ENCODE results near the gene TMEM62. TPM values are rescaled to one million over a fixed set of nuclear protein-coding genes. Genes with fewer than 3 reads are reported as not detected.
A peak's percentile ranks its signal among the peaks of the same experiment; 100 is the strongest.

TMEM62 gene
- total and polyA plus RNA-seq, 2 of the 8 experiments (the other 6 are each of a cell fraction or from before 2014, with no cell fraction given) = 2.0 to 4.0 TPM

DNA sequence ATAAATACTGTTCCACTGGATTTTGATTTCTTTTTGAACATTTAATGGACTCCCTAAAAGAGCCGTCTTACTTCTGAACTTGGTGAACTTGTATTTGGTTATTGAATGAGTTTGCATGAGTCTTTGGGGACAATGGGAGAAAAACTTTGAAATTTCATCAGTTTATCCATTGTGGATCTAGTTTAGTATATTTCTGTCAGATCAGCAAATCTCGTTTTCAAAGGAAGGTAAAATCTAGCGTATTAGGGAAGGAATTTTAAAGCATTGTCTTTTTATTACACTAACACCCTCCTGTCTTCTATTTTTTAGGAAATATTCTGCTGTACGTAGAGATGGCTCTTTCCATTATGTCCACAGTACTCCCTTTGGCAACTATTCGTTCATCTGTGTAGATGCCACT, 12.8 kb downstream of the TMEM62 start:
- Histone ChIP-seq H4K91ac (replicated peaks; ENCODE audit: insufficient read length, low read length) (no peak overlapping the region), H3K79me1 (ENCODE audit: low read depth, low read length) (no peaks in the 10 kb centered on the region), H3K4me1 (replicated peaks in 1 of 4; ENCODE audit: control insufficient read depth in 3 of 4, insufficient read depth in 4 of 4, low read length in 3 of 4) (no peaks in the 10 kb centered on the region), H2BK15ac (ENCODE audit: low read length) (no peak overlapping the region), H2AK5ac (ENCODE audit: low read depth, low read length) (no peak overlapping the region), H4K8ac (ENCODE audit: extremely low read depth, insufficient read depth, low read length) (no peak overlapping the region), H3K36me3 (ENCODE audit: control insufficient read depth in 2 of 4, insufficient read depth in 4 of 4, low read length in 3 of 4) (no peaks in the 10 kb centered on the region), H3K4me2 (ENCODE audit: insufficient read depth in 1 of 2, low read depth in 2 of 2, low read length in 2 of 2) (no peak overlapping the region), H4K5ac (ENCODE audit: insufficient read length, low read depth, low read length) (no peak overlapping the region), H3K27ac (ENCODE audit: low read depth, low read length) (no peak overlapping the region), H3K9ac (replicated peaks in 1 of 4; ENCODE audit: extremely low read depth in 1 of 4, low read depth in 3 of 4, low read length in 3 of 4) (no peak overlapping the region), H2BK5ac (ENCODE audit: low read depth, low read length) (no peak overlapping the region), H3K27me3 (replicated peaks in 1 of 4; ENCODE audit: control insufficient read depth in 3 of 4, extremely low read depth in 1 of 4, insufficient read depth in 3 of 4, low read length in 3 of 4) (no peaks in the 10 kb centered on the region), H3K4me3 (ENCODE audit: extremely low read depth in 1 of 4, insufficient read depth in 2 of 4, low read depth in 3 of 4, low read length in 4 of 4) (no peak overlapping the region), H3K79me2 (ENCODE audit: control insufficient read depth in 1 of 2, insufficient read depth in 2 of 2, low read length in 2 of 2) (no peaks in the 10 kb centered on the region), H2BK20ac (ENCODE audit: low read length) (no peak overlapping the region), H3K18ac (ENCODE audit: extremely low read depth, low read length) (no peak overlapping the region), H2BK12ac (ENCODE audit: low read depth, low read length) (no peak overlapping the region), H3K56ac (replicated peaks; ENCODE audit: insufficient read length, low read depth, low read length) (no peak overlapping the region), H3K14ac (ENCODE audit: insufficient read length) (no peak overlapping the region), H3K23ac (ENCODE audit: insufficient read length) (no peak overlapping the region), H3K4ac (replicated peaks; ENCODE audit: insufficient read length, low read depth, low read length) (no peak overlapping the region), H4K20me1 (replicated peaks in 1 of 2; ENCODE audit: control insufficient read depth in 1 of 2, insufficient read depth in 2 of 2, low read length in 2 of 2) (no peaks in the 10 kb centered on the region), H2AFZ (ENCODE audit: low read length) (no peak overlapping the region), H3K23me2 (ENCODE audit: low read depth, low read length) (no peaks in the 10 kb centered on the region), H3K9me3 (ENCODE audit: insufficient read depth in 2 of 2, low read depth in 1 of 2, low read length in 1 of 2) (no peaks in the 10 kb centered on the region), H2BK120ac (replicated peaks; ENCODE audit: low read depth, low read length) (no peak overlapping the region)
- POLR2A ChIA-PET (ENCODE audit: partially characterized antibody) = no interaction called here
- DNase-seq (ENCODE audit: low read depth in 1 of 2, low spot score in 2 of 2) = no peak
- TF ChIP-seq MAFK (IDR thresholded peaks at IDR 0.05; ENCODE audit: low read depth, low read length) (peak; percentile 30; the same call in 1 of the 2 replicates), SUZ12 (IDR thresholded peaks at IDR 0.05; ENCODE audit: low read length) (no peak)
- CTCF ChIA-PET (ENCODE audit: partially characterized antibody) = no interaction called here
- no peak for FAIRE-seq
- whole genome bisulfite sequencing, 2 experiments (ENCODE audit: extremely low coverage in 1 of 2, insufficient coverage in 1 of 2, insufficient read length in 1 of 2, insufficient replicate concordance in 2 of 2, low coverage in 1 of 2, low lambda C conversion rate in 2 of 2, missing lambda C conversion rate in 1 of 2) = 84% methylated on average over 5 of the region's 5 CpGs; no CpG with 5 or more reads in 1 of the 2 experiments
